ENCODE data around the gene ELMO1. TPM values are rescaled to one million over a fixed set of nuclear protein-coding genes. Genes with fewer than 3 reads are reported as not detected.
A peak's percentile ranks its signal among the peaks of the same experiment; 100 is the strongest.

The ELMO1 gene
- total RNA-seq, 1 donor from 2014 or later = 33.7 TPM

DNA sequence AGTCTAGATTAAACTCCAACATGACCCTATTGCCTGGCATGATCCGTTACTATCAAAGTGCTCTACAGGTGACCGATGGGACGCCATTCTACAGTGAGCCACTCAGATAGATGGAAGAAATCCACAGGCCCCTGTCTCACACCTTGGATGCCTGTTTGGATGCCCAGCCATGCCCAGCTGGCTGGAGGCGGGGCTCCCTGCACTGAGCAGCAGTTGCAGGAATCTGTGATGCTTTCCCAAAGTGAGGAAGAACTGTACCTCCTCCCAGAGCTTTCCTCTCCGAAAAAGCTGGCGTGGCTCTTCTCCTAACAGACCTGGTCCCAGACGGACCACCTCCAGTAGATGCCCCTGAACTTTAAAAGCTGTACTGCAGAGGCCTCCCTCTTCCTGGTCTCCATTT lies 253.3 kb downstream of the ELMO1 start:
- no peak for DNase-seq (ENCODE audit: low read depth, low spot score)

- no peak for DNase-seq (ENCODE audit: low read depth, low spot score)
These were observed 253.7 kb downstream of the ELMO1 start for GRCh38 chr7:37194943-37195342.

DNA sequence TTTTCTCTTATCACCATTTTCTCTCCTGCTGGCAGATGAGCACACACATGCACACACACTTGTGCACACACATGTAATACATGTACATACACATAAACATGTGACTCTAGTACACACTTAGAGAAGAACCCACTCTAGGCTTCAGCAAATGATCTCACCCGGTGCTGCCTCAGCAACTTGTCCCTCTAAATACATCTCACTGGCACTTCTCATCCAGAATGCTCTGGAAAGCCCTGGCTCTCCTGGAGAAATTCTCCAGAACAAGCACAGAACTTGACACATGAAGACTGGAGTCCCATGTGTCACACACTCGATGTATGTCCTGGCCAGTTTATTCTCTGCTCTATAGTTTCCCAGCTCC lies 254.9 kb downstream of the ELMO1 start:
- DNase-seq (ENCODE audit: low read depth, low spot score) = no peak

DNA sequence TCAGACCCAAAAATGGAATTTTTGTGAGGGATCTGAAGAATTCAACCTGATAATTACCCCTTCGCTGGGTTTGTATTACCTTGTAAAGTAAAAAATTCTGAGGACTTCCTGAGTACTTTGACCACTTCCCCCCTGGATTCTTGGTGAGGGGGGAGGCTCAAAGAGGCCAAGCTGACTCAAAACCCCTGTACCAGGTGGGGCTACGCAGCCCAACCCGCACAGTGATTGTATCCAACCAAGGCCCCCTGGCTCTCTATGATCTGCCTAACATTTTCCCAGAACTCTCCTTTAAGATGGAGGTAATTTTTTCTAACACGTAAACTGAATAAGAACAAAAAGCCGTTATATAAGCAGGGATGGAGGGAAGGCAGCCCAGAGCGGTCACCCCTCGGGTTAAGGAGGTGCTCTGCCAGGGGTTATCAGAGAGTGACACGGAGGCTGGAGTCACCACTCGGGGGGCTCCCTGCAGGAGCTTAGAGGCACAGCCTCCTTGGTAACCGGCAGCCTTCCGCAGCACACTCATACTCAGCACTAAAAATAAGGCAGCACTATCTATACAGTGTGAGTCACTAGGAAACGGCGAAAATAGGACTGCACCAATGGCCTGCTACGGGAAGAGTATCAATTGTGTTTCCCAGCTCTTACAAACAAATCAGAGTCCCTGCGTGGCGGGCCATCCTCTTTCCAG lies 255.4 kb downstream of the ELMO1 start:
- peak; percentile 60 for DNase-seq (ENCODE audit: low read depth, low spot score)

- no peak for DNase-seq (ENCODE audit: low read depth, low spot score)
These were observed 256.9 kb downstream of the ELMO1 start for GRCh38 chr7:37191797-37192196.

- no peak for DNase-seq (ENCODE audit: low read depth, low spot score)
These were observed 261.5 kb downstream of the ELMO1 start for GRCh38 chr7:37187179-37187578.

DNA sequence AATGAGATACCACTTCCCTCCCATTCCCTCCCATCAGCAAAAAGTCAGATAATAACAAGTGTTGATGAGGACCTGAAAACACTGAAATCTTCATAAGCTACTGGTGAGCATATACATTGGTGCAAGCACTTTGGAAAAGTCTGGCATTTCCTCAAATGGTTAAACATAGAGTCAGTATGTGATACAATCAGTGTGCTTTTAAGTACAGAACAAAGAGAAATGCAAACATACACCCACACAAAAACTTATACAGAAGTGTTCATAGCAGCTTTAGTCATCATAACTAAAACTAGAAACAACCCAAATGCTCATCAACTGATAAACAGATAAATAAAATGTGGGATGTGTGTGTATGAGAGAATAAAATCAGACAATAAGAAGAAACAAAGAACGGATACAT lies 261.9 kb downstream of the ELMO1 start:
- DNase-seq (ENCODE audit: low read depth, low spot score) = no peak

- DNase-seq (ENCODE audit: low read depth, low spot score) = no peak
These were observed 267.1 kb downstream of the ELMO1 start for GRCh38 chr7:37181550-37181932.

DNA sequence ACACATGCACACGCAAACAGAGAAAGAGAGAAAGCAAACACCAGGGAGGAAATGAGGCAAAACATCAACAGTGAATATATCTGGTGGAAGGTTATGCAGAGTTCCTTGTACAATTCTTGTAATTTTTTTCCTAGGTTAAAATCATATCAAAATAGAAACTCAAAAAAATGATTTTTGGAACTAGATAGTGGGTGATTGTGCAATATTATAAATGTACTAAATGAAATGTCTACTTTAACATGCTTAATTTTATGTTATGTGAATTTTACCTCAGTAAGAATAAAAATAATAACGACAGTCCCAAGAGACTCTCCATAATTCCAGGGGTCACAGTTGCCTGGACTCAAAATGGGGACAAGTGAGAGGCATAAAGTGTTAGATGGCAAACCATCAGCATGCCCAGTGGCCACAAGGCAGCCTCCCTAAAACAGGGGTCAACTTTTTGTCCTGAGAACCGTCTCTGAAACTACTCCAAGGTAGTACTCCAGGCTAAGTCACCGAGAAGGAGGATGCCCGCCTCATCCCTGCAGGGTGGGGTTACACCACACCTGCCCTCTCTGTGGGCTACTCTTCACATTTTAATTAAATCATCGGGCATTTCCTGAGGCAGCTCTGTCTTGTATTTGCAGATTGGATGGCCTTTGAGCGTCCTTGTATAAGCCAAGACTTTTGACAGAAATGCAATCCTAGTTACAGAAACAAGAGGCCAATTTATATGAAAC lies 267.7 kb downstream of the ELMO1 start:
- no peak for DNase-seq (ENCODE audit: low read depth, low spot score)

- DNase-seq (ENCODE audit: low read depth, low spot score) = no peak
These were observed 272.6 kb downstream of the ELMO1 start for GRCh38 chr7:37176079-37176478.

DNA sequence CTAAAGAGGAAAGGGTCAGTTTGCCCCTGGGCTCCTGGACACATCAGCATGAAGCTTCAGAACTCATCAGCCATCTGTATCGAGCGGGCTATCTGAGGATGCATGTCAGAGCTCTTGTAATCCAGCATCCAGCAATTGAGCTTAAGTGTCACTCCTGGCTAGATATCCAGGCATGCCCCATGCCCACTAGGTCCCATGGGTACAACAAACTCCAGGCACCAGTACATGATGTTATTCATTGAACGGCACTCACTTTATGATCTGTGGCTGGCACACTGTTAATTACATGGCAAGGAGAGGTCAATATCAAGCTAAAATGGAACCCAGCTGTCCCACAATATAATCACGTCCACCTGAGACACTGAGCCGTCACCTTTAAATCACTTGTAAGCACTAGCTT lies 274.2 kb downstream of the ELMO1 start:
- no peak for DNase-seq (ENCODE audit: low read depth, low spot score)

GRCh38 chr7:37173670-37174069 lies 275.0 kb downstream of the ELMO1 start:
- no peak for DNase-seq (ENCODE audit: low read depth, low spot score)

GRCh38 chr7:37162106-37162505 lies 286.6 kb downstream of the ELMO1 start:
- no peak for DNase-seq (ENCODE audit: low read depth, low spot score)

DNA sequence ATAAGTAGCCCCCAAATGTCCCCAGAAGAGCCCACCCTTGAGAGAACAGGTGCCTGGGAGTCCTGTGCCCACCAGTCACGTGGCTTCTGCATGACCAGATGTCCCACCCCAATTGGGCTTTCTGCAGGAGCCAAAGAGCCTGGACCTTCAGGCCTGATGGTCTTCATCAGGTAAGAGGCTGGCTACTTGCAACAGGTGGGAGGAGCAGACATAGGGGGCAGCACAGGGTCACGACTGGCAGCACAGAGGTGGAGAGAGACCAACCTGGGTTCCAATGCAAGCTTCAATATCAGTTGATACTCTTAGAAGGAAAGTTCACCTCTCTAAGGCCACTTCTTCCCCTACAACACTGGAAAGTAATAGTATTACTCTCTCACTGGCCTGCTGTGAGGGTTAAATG lies 288.0 kb downstream of the ELMO1 start:
- no peak for DNase-seq (ENCODE audit: low read depth, low spot score)

DNA sequence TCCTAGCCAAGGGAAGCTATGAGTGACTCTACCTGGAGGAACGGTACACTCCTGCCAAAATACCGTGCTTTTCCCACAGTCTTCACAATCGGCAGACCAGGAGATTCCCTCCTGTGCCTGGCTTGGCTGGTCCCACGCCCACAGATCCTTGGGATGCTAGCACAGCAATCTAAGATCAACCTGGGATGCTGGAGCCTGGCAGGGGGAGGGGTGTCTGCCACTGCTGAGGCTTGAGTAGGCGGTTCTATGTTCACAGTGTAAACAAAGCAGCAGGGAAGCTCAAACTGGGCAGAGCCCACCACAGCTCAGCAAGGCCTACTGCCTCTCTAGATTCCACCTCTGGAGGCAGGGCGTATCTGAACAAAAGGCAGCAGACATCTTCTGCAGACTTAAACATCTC lies 295.3 kb downstream of the ELMO1 start:
- DNase-seq (ENCODE audit: low read depth, low spot score) = no peak

DNA sequence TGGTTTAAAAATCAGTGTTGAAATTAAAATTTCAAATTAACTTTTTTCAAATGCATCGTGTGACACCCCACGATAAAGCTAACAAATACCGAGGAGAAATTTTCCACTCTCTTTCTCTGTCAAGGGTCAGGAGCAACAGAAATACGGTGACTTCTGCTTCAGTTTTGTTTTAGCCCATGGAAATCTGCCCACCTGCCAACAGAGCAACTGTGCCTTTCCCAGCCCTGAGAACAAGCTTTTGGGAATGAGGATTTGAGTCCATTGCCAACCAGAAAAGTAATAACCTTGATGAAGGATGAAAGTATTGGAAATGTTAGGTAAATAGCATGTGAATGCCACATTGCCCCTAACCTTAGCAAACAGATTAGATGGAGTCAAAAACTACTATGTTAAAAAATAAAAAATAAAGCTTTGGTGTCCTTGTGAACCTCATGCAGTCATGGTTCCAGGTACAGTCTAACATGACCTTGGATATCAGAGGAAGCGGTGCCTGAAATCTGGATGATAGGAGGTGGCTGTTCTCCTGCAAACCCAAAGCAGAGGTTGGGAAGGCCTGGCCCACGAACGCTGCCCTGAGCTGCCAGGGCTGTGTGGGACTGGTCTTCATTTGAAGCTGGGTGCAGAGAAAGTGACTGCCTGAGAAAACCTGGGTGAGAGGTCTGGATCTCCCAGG lies 296.8 kb downstream of the ELMO1 start:
- no peak for DNase-seq (ENCODE audit: low read depth, low spot score)

- DNase-seq (ENCODE audit: low read depth, low spot score) = no peak
These were observed 297.8 kb downstream of the ELMO1 start for GRCh38 chr7:37150856-37151255.

- no peak for DNase-seq (ENCODE audit: low read depth, low spot score)
These were observed 298.5 kb downstream of the ELMO1 start for GRCh38 chr7:37150180-37150579.

DNA sequence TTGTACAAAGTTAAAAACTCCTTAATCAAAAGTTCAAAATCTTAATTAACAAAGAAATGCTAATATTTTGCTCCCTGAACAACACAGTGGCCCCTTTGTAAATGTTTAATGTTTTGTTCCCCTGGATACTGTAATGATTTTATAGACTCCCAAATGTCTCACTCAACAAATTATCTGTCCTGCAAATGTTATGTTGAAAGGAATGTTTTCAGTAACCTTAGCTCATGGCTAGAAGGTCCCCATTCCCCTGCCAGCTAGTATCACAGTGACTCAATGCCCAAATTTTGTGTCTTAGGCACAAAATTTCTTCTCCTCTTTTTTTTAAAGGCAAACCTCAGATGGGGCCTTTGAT lies 298.9 kb downstream of the ELMO1 start:
- DNase-seq (ENCODE audit: low read depth, low spot score) = no peak

GRCh38 chr7:37149051-37149772 lies 299.5 kb downstream of the ELMO1 start:
- no peak for DNase-seq (ENCODE audit: low read depth, low spot score)

GRCh38 chr7:37145682-37146081 lies 303.0 kb downstream of the ELMO1 start:
- no peak for DNase-seq (ENCODE audit: low read depth, low spot score)

DNA sequence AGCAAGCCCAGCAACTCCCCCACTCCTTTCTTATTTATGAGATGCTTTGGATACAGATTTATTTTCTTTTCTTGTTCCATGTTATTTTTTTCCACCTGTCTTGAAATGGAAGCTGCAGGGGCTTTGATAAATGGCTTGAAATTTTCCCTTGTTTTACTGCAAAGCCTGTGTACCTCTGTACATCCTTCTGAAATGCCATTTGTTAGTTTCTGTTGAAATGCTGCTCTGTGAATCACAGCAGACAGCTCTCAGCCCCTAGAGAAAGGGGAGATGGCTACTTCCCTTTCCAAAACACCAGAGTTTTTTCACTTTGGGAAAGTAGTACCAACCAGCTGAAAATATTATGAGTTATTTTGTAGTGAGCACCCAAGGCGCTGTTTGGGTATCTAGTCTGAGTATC lies 304.2 kb downstream of the ELMO1 start:
- DNase-seq (ENCODE audit: low read depth, low spot score) = no peak

All from pulmonary artery endothelial cell (primary cell).